ENCODE data around the gene PUM2. TPM values are rescaled to one million over a fixed set of nuclear protein-coding genes. Genes with fewer than 3 reads are reported as not detected.

Gene PUM2
- total and polyA plus RNA-seq, 2 of the 8 experiments (the other 6 are each of a cell fraction or from before 2014, with no cell fraction given), result 46.6 to 114 TPM

DNA sequence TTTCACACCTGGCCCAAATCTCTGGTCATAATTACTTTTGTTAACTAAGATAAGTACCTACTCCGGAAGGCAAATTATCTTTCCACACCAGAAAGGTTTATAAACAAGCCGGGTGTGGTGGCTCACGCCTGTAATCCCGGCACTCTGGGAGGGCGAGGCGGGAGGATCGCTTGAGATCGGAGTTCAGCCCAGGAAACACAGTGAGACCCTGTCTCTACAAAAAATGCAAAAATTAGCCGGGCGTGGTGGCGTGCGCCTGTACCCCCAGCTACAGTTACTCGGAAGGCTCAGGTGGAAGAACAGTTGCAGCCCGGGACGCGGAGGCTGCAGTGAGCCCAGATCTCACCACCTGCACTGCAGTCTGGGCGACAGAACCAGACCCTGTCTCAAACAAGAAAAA lies 2.1 kb downstream of the PUM2 start (continued):
- TF ChIP-seq TBP (IDR thresholded peaks at IDR 0.05; ENCODE audit: low read depth, low read length), result no peak
- TF ChIP-seq CTBP2 (IDR thresholded peaks at IDR 0.05; ENCODE audit: borderline replicate concordance, insufficient read depth, insufficient read length, low read length), result no peak
- TF ChIP-seq, protein P1, sequence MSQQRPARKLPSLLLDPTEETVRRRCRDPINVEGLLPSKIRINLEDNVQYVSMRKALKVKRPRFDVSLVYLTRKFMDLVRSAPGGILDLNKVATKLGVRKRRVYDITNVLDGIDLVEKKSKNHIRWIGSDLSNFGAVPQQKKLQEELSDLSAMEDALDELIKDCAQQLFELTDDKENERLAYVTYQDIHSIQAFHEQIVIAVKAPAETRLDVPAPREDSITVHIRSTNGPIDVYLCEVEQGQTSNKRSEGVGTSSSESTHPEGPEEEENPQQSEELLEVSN (IDR thresholded peaks at IDR 0.05), result no peak
- no peak for TF ChIP-seq EGR1 (IDR thresholded peaks at IDR 0.05; ENCODE audit: borderline replicate concordance, low read depth, low read length)
- TF ChIP-seq GABPA (IDR thresholded peaks at IDR 0.05; ENCODE audit: borderline replicate concordance, insufficient read depth, low read length), result no peak
- no peak for TF ChIP-seq PHF8 (conservative IDR thresholded peaks at IDR 0.05; ENCODE audit: low read depth, low read length)
- no peak for TF ChIP-seq CHD1 (IDR thresholded peaks at IDR 0.05; ENCODE audit: low read depth, low read length)

Measured in H1 (cell line).